ENCODE data around the gene ADGRV1. TPM values are rescaled to one million over a fixed set of nuclear protein-coding genes. Genes with fewer than 3 reads are reported as not detected.

ADGRV1 gene
- total RNA-seq, 2 donors from 2014 or later = 97.6 to 117 TPM

GRCh38 chr5:90865180-90865579 lies 306.6 kb downstream of the ADGRV1 start:
- no peaks in the 10 kb centered on the region for H3K27me3 ChIP-seq (ENCODE audit: control insufficient read depth, insufficient read depth, low read length, poor library complexity, severe bottlenecking)
- no peaks in the 10 kb centered on the region for H3K9me3 ChIP-seq (ENCODE audit: control insufficient read depth, low read length)
- Mint-ChIP-seq H3K27ac (no peak overlapping the region), H3K4me3 (no peak overlapping the region), H3K9me3 (no peaks in the 10 kb centered on the region), H3K36me3 (ENCODE audit: low read depth) (peaks cover 3% of the 10 kb centered on the region), H3K27me3 (ENCODE audit: insufficient read depth) (no peaks in the 10 kb centered on the region), H3K4me1 (peaks cover 13% of the 10 kb centered on the region)
- no peak for DNase-seq
- H3K4me3 ChIP-seq (ENCODE audit: low read length) = no peak overlapping the region
- 83 to 100% methylated on average over 4 of the region's 4 CpGs for WGBS, 2 experiments (ENCODE audit: insufficient coverage in 1 of 2, insufficient read length in 1 of 2)
- H3K9ac ChIP-seq (ENCODE audit: extremely low read depth, low read length, poor library complexity, severe bottlenecking) = no peak overlapping the region
- no peaks in the 10 kb centered on the region for H3K36me3 ChIP-seq (ENCODE audit: control insufficient read depth, insufficient read depth, low read length)
- peak overlapping the region; percentile 2 for H3K27ac ChIP-seq (ENCODE audit: low read depth, low read length)
- H3K4me1 ChIP-seq (ENCODE audit: control insufficient read depth, insufficient read depth, low read length) = peaks cover 4% of the 10 kb centered on the region
- no peak for TF ChIP-seq CTCF (conservative IDR thresholded peaks at IDR 0.05)

- H3K27me3 Mint-ChIP-seq (ENCODE audit: insufficient read depth) = no peaks in the 10 kb centered on the region
- H3K9ac ChIP-seq (ENCODE audit: extremely low read depth, low read length, poor library complexity, severe bottlenecking) = no peak overlapping the region
- H3K9me3 ChIP-seq (ENCODE audit: control insufficient read depth, low read length) = no peaks in the 10 kb centered on the region
- H3K4me3 ChIP-seq (ENCODE audit: low read length) = no peak overlapping the region
- no peak overlapping the region for H3K27ac Mint-ChIP-seq
- peaks cover 4% of the 10 kb centered on the region for H3K4me1 ChIP-seq (ENCODE audit: control insufficient read depth, insufficient read depth, low read length)
- no peaks in the 10 kb centered on the region for H3K27me3 ChIP-seq (ENCODE audit: control insufficient read depth, insufficient read depth, low read length, poor library complexity, severe bottlenecking)
- no peak for DNase-seq
- H3K36me3 ChIP-seq (ENCODE audit: control insufficient read depth, insufficient read depth, low read length) = no peaks in the 10 kb centered on the region
- H3K36me3 Mint-ChIP-seq (ENCODE audit: low read depth) = peaks cover 3% of the 10 kb centered on the region
- WGBS, 2 experiments (ENCODE audit: insufficient coverage in 1 of 2, insufficient read length in 1 of 2) = 72 to 87% methylated on average over 2 of the region's 2 CpGs
- no peak overlapping the region for H3K4me3 Mint-ChIP-seq
- no peaks in the 10 kb centered on the region for H3K9me3 Mint-ChIP-seq
- H3K4me1 Mint-ChIP-seq = peaks cover 13% of the 10 kb centered on the region
- H3K27ac ChIP-seq (ENCODE audit: low read depth, low read length) = no peak overlapping the region
- peak; percentile 57 for TF ChIP-seq CTCF (conservative IDR thresholded peaks at IDR 0.05)
These were observed 307.7 kb downstream of the ADGRV1 start for GRCh38 chr5:90866333-90866732.

GRCh38 chr5:90866915-90867731 lies 308.5 kb downstream of the ADGRV1 start:
- TF ChIP-seq CTCF (conservative IDR thresholded peaks at IDR 0.05) = no peak
- Histone ChIP-seq H3K9me3 (ENCODE audit: control insufficient read depth, low read length) (no peaks in the 10 kb centered on the region), H3K27ac (ENCODE audit: low read depth, low read length) (no peak overlapping the region), H3K4me1 (ENCODE audit: control insufficient read depth, insufficient read depth, low read length) (peaks cover 4% of the 10 kb centered on the region), H3K36me3 (ENCODE audit: control insufficient read depth, insufficient read depth, low read length) (no peaks in the 10 kb centered on the region), H3K27me3 (ENCODE audit: control insufficient read depth, insufficient read depth, low read length, poor library complexity, severe bottlenecking) (no peaks in the 10 kb centered on the region), H3K9ac (ENCODE audit: extremely low read depth, low read length, poor library complexity, severe bottlenecking) (no peak overlapping the region), H3K4me3 (ENCODE audit: low read length) (no peak overlapping the region)
- H3K27ac Mint-ChIP-seq = no peak overlapping the region
- DNase-seq = no peak
- peaks cover 3% of the 10 kb centered on the region for H3K36me3 Mint-ChIP-seq (ENCODE audit: low read depth)
- H3K27me3 Mint-ChIP-seq (ENCODE audit: insufficient read depth) = no peaks in the 10 kb centered on the region
- H3K4me1 Mint-ChIP-seq = peaks cover 13% of the 10 kb centered on the region
- H3K4me3 Mint-ChIP-seq = no peak overlapping the region
- H3K9me3 Mint-ChIP-seq = no peaks in the 10 kb centered on the region
- WGBS, 2 experiments (ENCODE audit: insufficient coverage in 1 of 2, insufficient read length in 1 of 2) = 94 to 95% methylated on average over 3 to 5 of the region's 5 CpGs

Measured in endodermal cell (in vitro differentiated cells).